Activated CD8-positive, alpha-beta memory T cell treated with anti-CD3 and anti-CD28 coated beads for 24 hours (primary cell): ENCODE data around the gene RHNO1.

Experiments
- DNase-seq: peaks from one replicate; pipeline ENCODE4 v3.0.0-alpha.2; 2020

RHNO1 gene

DNA sequence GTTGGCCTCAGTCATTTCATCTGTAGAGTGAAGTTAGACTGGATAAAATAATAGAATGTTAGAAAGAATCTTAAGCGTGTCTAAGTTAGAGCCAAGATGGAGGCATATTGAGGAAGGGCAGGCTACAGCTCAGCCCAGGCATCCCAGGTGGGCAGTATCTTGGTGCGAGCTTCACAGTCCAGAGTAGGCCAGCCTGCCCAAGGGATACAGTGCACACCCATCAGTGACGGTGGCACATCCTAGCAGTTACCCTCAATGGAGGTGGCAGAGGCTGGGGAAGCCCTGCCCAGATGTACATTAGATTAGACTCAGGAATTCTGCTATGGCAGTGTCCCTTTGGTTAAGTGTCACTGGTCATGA lies 35.2 kb downstream of the RHNO1 start:
- no peak for DNase-seq

DNA sequence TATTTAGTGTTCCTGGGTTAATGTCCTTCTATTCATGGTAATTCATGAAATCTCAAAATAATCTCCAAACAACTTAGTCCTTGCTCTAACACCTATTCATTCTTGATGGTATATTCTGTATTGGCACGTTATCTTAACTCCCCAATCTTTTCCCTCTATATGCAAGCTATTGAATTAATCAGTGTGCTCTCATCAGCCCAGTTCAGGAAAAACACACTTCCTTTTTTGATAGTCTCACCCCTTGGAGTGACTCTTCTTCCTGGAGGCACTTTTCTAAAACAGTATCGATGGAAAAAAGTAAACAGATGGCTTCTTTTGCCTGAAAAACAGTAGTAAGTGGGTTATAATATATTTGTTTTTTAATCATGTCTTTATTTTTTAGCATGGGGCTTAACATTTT lies 42.2 kb downstream of the RHNO1 start:
- no peak for DNase-seq

DNA sequence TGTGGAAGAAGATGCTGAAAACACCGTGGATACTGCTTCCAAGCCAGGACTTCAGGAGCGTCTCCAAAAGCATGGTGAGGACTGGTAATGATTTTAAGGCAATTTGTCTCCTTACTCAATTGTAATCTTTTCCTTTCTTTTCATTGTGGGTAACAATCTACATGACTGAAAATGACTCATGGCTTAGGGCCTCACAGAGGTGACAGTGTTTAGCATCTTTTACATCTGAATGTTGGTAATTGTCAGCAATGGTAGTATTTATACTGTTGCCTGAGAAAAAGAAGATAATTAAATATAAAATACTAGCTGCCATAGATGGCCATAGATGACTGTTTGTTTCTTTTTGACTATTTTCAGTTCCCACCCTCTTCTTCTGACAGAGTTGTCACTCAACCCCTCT lies 45.3 kb downstream of the RHNO1 start:
- no peak for DNase-seq

DNA sequence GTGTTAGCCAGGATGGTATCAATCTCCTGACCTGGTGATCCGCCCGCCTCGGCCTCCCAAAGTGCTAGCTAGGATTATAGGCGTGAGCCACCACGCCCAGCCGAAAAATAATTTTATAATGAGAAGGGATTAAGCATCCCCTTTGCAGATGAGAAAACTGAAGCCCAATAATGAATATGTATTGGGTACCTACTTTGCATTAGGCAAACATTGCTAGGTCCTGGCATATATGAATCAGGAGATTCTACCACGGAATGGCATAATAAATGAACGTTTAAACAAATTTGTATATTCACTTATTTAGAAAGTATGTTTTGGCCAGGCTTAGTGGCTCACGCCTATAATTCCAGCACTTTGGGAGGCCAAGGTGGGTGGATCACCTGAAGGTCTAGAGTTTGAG lies 46.0 kb downstream of the RHNO1 start:
- no peak for DNase-seq

DNA sequence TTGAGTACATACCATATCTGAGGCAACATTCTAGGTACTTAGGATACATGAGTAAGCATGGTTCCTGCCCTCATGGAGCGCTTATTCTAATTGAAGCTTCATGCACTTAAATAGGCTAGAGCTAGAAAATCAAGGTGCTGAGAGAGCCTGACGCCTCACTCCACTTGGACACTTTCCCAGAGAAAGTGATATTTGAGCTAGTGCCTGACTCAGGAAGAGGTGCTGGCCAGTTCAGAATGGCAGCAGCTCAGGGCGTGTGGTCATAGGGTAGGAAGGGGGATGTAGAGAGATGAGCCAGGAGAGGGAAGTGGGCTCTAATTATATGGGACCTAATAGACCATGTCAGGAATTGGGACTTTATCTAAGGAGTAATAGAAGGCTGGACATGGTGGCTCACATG lies 47.0 kb downstream of the RHNO1 start:
- DNase-seq: no peak

DNA sequence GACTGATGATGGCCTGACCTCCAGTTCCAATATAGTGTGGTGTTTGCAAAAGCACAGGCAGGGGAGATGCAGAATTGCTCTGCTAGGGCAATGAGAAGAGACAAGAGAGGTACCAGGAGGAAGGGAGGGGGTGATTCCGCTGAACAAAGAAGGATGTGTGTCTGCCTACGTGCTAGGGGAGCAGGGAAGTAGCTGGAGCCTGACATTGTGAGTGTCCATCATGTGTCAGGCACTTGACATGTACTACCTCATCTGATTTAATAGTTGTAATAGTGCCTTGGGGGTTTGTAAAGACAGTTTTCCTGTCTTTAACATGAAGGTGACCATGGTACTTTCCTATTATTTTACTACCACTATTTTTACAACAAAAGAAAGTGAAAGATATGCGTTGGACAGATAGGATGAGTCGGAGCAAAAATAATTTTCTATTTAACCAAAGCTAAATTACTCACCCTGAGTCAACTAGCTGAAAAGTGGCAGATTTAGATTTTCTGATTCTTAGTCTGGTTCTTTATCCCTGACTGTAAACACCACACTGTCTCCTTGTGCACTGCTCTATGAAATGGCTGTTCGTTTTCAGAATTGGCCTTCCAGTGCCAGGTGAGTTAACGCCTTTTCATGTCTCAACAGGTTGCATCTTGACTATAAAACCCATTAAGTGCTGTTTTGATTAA lies 48.4 kb downstream of the RHNO1 start:
- no peak for DNase-seq

DNA sequence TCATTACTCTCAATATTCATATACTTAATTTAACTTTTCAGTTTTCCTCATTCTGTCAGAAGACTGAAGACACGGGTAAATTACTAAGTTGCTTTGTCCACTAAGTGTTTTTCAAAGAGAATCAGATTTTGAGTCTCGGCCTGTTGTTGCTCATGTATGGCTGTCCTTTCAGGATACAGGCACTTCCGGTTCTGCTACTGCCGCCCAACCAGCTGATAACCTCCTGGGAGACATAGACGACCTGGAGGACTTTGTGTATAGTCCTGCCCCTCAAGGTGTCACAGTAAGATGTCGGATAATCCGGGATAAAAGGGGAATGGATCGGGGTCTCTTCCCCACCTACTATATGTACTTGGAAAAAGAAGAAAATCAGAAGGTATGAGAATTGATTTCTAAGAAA lies 53.8 kb downstream of the RHNO1 start:
- DNase-seq: no peak

DNA sequence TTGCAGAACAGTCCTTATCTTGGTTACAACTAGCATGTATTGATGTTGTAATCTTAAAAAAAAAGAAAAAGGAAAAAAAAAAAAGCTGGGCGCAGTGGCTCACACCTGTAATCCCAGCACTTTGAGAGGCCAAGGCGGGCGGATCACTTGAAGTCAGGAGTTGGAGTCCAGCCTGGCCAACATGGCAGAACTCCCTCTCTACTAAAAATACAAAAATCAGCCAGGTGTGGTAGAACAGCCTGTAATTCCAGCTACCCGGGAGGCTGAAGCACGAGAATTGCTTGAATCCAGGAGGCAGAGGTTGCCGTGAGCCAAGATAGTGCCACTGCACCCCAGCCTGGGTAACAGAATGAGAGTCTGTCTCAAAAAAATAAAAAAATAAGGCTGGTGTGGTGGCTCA lies 56.6 kb downstream of the RHNO1 start:
- no peak for DNase-seq

DNA sequence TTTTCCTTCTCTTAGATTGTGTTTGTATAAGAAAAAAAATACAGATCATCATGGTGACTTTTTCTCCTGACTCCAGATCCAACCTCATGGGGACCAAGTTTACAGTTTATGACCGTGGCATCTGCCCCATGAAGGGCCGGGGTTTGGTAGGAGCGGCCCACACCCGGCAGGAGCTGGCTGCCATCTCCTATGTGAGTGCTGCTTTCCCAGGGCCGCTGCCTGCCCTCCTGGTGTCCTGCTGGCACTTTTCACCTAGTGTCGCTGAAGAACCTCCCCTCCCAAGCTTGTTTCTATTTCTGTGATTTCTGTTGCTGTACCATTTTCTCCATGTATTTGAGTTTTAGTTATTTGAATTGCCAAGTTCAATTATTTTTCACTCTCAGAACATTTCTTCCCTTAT lies 57.3 kb downstream of the RHNO1 start:
- no peak for DNase-seq

DNA sequence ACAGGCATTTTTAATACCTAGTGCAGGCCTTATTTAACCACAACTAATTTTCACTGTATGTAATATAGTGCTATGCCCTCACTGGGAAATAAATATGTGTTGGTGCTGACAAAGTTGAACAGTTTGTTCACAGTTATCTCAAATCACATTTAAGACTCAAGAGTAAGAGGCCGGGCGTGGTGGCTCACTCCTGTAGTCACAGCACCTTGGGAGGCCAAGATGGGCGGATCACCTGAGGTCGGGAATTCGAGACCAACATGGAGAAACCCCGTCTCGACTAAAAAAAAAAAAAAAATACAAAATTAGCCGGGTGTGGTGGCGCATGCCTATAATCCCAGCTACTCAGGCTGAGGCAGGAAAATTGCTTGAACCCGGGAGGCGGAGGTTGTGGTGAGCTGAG lies 59.3 kb downstream of the RHNO1 start:
- no peak for DNase-seq

DNA sequence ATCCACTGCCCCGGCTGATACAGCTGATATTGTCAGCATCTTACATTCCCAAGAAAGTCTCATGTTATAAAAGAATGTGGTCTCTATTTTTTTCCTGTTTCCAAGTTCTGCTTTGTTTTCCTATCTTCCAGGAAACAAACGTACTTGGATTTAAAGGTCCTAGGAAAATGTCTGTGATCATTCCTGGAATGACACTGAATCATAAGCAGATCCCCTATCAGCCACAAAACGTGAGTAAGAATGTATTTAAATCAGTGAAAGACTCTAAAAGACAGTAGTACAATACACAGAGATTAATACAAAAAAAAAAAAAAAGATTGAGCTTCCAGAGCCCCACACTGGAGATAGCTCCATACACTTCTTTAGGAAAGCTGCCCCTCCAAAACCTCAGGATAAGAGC lies 60.5 kb downstream of the RHNO1 start:
- no peak for DNase-seq
